ENCODE data around the gene CRTAC1.

CRTAC1 gene

DNA sequence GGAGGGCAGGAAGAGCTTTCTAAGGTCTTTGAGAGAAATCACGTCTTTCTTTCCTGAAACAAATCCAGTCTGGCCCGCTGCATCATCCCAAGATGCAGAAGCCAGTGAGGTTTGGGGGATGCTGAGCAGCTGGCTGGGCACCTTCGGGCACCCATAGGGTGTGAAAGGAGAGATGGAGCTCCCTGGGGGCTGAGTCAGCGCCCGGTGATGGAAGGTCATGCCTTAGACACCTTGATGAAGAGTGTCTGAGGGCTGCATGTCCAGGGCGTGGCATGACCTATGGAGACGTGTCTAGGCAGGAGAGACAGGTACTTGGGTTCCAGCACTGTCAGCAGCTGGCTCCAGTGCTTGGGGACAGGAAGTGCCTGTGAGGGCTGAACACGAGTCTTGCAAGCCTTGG lies 92.5 kb downstream of the CRTAC1 start:
- Histone ChIP-seq H4K8ac (ENCODE audit: low read length) (no peak overlapping the region), H3K4me2 (ENCODE audit: low read length, poor library complexity, severe bottlenecking) (no peak overlapping the region), H2BK15ac (ENCODE audit: low read depth, poor library complexity, severe bottlenecking) (no peak overlapping the region), H3K9me3 (ENCODE audit: control insufficient read depth, low read length) (peaks cover 4% of the 10 kb centered on the region), H2BK5ac (ENCODE audit: low read depth, low read length, poor library complexity, severe bottlenecking) (no peak overlapping the region), H3K18ac (ENCODE audit: low read depth in 1 of 2, low read length in 2 of 2) (no peak overlapping the region), H4K91ac (ENCODE audit: low read length) (no peak overlapping the region), H3K79me1 (replicated peaks; ENCODE audit: low read length, poor library complexity, severe bottlenecking) (no peaks in the 10 kb centered on the region), H2BK12ac (ENCODE audit: low read length in 2 of 2) (no peak overlapping the region), H3K27me3 (ENCODE audit: control insufficient read depth in 1 of 2, insufficient read depth in 1 of 2, low read length in 2 of 2) (peaks cover 8 to 79% of the 10 kb centered on the region in 2 experiments), H3K4me3 (ENCODE audit: insufficient read depth in 1 of 2, low read depth in 1 of 2, low read length in 2 of 2) (no peak overlapping the region), H3K14ac (ENCODE audit: low read length in 2 of 2) (no peak overlapping the region), H2AK5ac (ENCODE audit: low read length, severe bottlenecking) (no peak overlapping the region), H3K9ac (ENCODE audit: low read length) (no peak overlapping the region), H2BK120ac (ENCODE audit: low read depth, low read length) (no peak overlapping the region), H3K36me3 (ENCODE audit: control insufficient read depth in 1 of 2, insufficient read depth in 2 of 2, low read depth in 1 of 2, low read length in 2 of 2) (no peaks in the 10 kb centered on the region), H3K23ac (ENCODE audit: low read length in 2 of 2) (no peak overlapping the region), H3K4me1 (ENCODE audit: control insufficient read depth, insufficient read depth, low read depth, low read length) (no peaks in the 10 kb centered on the region), H3K27ac (ENCODE audit: low read length, poor library complexity, severe bottlenecking) (no peak overlapping the region), H2AFZ (ENCODE audit: low read depth, low read length) (no peak overlapping the region), H3K4ac (ENCODE audit: low read depth in 1 of 2, low read length in 2 of 2) (no peak overlapping the region)
- 74% methylated on average over 8 of the region's 8 CpGs for WGBS
- DNase-seq, result no peak

DNA sequence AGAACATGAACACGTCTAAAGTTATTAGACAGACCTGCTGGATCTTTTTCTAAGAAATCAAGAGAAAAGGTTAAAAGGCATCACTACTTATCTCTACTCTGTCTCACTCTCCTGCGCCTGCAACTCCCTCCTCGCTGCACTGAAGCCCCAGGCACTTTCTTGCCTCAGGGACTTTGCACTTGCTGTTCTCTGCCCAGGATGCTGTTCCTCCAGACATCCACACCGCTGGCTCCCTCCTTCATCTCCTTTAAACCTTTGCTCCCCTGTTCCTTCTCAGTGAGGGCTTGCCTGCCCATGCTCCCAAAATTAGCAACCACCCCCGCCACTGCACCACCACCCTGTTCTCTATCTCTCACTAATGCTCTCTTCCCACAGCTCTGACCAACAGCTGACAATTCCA lies 93.4 kb downstream of the CRTAC1 start:
- no peak for DNase-seq
- Histone ChIP-seq H2BK5ac (ENCODE audit: low read depth, low read length, poor library complexity, severe bottlenecking) (no peak overlapping the region), H3K27ac (ENCODE audit: low read length, poor library complexity, severe bottlenecking) (no peak overlapping the region), H3K18ac (ENCODE audit: low read depth in 1 of 2, low read length in 2 of 2) (no peak overlapping the region), H3K79me1 (replicated peaks; ENCODE audit: low read length, poor library complexity, severe bottlenecking) (no peaks in the 10 kb centered on the region), H3K4me2 (ENCODE audit: low read length, poor library complexity, severe bottlenecking) (no peak overlapping the region), H3K4me3 (ENCODE audit: insufficient read depth in 1 of 2, low read depth in 1 of 2, low read length in 2 of 2) (no peak overlapping the region), H3K23ac (ENCODE audit: low read length in 2 of 2) (no peak overlapping the region), H3K9ac (ENCODE audit: low read length) (no peak overlapping the region), H2BK12ac (ENCODE audit: low read length in 2 of 2) (no peak overlapping the region), H3K4me1 (ENCODE audit: control insufficient read depth, insufficient read depth, low read depth, low read length) (no peaks in the 10 kb centered on the region), H4K8ac (ENCODE audit: low read length) (no peak overlapping the region), H4K91ac (ENCODE audit: low read length) (no peak overlapping the region), H3K36me3 (ENCODE audit: control insufficient read depth in 1 of 2, insufficient read depth in 2 of 2, low read depth in 1 of 2, low read length in 2 of 2) (no peaks in the 10 kb centered on the region), H2BK120ac (ENCODE audit: low read depth, low read length) (no peak overlapping the region), H3K27me3 (ENCODE audit: control insufficient read depth in 1 of 2, insufficient read depth in 1 of 2, low read length in 2 of 2) (peaks cover 13 to 85% of the 10 kb centered on the region in 2 experiments), H2AK5ac (ENCODE audit: low read length, severe bottlenecking) (no peak overlapping the region), H2BK15ac (ENCODE audit: low read depth, poor library complexity, severe bottlenecking) (no peak overlapping the region), H3K9me3 (ENCODE audit: control insufficient read depth, low read length) (peaks cover 1% of the 10 kb centered on the region), H2AFZ (ENCODE audit: low read depth, low read length) (no peak overlapping the region), H3K14ac (ENCODE audit: low read length in 2 of 2) (no peak overlapping the region), H3K4ac (ENCODE audit: low read depth in 1 of 2, low read length in 2 of 2) (no peak overlapping the region)
- WGBS, result 72% methylated on average over 5 of the region's 5 CpGs

DNA sequence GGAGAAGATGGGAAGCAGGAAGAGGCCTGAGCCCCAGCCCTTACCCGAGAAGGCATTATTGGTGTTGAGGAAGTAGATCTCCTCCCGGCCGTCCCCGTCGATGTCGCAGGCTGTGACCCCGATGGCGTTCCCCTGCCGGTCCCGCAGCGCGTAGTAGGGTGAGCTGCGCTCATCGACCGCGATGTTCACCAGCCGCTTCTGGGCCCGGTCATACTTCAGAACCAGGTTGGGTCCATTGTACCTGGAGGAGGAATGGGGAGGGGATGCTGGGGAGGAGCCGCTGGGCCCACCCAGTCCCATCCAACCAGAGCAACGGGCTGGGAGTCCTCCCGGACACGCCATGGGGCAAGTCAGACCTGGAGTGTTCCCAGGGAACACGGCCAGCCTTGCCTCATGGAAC lies 94.3 kb downstream of the CRTAC1 start:
- Histone ChIP-seq H2AK5ac (ENCODE audit: low read length, severe bottlenecking) (no peak overlapping the region), H2BK120ac (ENCODE audit: low read depth, low read length) (no peak overlapping the region), H3K4me2 (ENCODE audit: low read length, poor library complexity, severe bottlenecking) (no peak overlapping the region), H2BK15ac (ENCODE audit: low read depth, poor library complexity, severe bottlenecking) (no peak overlapping the region), H3K36me3 (ENCODE audit: control insufficient read depth in 1 of 2, insufficient read depth in 2 of 2, low read depth in 1 of 2, low read length in 2 of 2) (no peaks in the 10 kb centered on the region), H3K18ac (ENCODE audit: low read depth in 1 of 2, low read length in 2 of 2) (no peak overlapping the region), H2BK5ac (ENCODE audit: low read depth, low read length, poor library complexity, severe bottlenecking) (no peak overlapping the region), H4K91ac (ENCODE audit: low read length) (no peak overlapping the region), H3K79me1 (replicated peaks; ENCODE audit: low read length, poor library complexity, severe bottlenecking) (no peaks in the 10 kb centered on the region), H3K23ac (ENCODE audit: low read length in 2 of 2) (no peak overlapping the region), H3K9me3 (ENCODE audit: control insufficient read depth, low read length) (no peaks in the 10 kb centered on the region), H3K4me1 (ENCODE audit: control insufficient read depth, insufficient read depth, low read depth, low read length) (peaks cover 2% of the 10 kb centered on the region), H3K4me3 (ENCODE audit: insufficient read depth in 1 of 2, low read depth in 1 of 2, low read length in 2 of 2) (no peak overlapping the region), H2AFZ (ENCODE audit: low read depth, low read length) (no peak overlapping the region), H4K8ac (ENCODE audit: low read length) (no peak overlapping the region), H3K27ac (ENCODE audit: low read length, poor library complexity, severe bottlenecking) (no peak overlapping the region), H2BK12ac (ENCODE audit: low read length in 2 of 2) (no peak overlapping the region), H3K4ac (ENCODE audit: low read depth in 1 of 2, low read length in 2 of 2) (no peak overlapping the region), H3K9ac (ENCODE audit: low read length) (no peak overlapping the region), H3K27me3 (ENCODE audit: control insufficient read depth in 1 of 2, insufficient read depth in 1 of 2, low read length in 2 of 2) (peaks cover 17 to 84% of the 10 kb centered on the region in 2 experiments), H3K14ac (ENCODE audit: low read length in 2 of 2) (no peak overlapping the region)
- no peak for DNase-seq
- 84% methylated on average over 23 of the region's 23 CpGs for WGBS

DNA sequence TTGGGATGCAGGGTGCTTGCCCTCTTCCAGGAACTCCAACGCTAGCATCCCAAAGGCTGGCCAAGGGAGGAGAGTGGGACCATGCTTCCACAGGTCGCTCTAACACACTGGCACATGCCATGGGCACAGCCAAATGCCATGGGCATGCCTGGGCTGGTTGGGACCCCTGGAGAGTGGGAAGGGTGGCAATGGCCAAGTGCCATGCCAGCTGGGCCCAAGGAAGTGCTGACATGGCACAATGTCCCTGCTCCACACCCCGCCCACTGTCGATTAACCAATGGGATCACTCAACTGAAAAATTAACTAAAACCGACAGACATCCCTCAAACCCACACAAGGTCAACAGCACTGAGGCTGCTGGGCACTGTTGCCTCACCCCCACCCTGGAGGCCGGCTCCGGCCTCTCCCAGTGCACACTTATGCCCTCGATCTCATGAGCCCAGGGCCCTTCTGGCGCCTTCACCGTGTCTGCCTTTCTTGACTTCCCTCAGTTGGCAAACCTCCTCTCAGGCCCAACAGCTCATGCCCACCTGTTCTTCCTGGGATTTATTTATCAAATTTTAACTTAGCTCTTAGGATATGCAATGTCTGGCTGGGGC lies 97.4 kb downstream of the CRTAC1 start:
- H3K23ac ChIP-seq (ENCODE audit: low read length in 2 of 2), result no peak overlapping the region
- no peak overlapping the region for H2AFZ ChIP-seq (ENCODE audit: low read depth, low read length)
- no peak overlapping the region for H3K4me2 ChIP-seq (ENCODE audit: low read length, poor library complexity, severe bottlenecking)
- no peak overlapping the region for H3K18ac ChIP-seq (ENCODE audit: low read depth in 1 of 2, low read length in 2 of 2)
- no peak overlapping the region for H2BK12ac ChIP-seq (ENCODE audit: low read length in 2 of 2)
- H4K91ac ChIP-seq (ENCODE audit: low read length), result no peak overlapping the region
- H3K27ac ChIP-seq (ENCODE audit: low read length, poor library complexity, severe bottlenecking), result no peak overlapping the region
- H2AK5ac ChIP-seq (ENCODE audit: low read length, severe bottlenecking), result no peak overlapping the region
- no peak overlapping the region for H4K8ac ChIP-seq (ENCODE audit: low read length)
- H3K9me3 ChIP-seq (ENCODE audit: control insufficient read depth, low read length), result no peaks in the 10 kb centered on the region
- peaks cover 2% of the 10 kb centered on the region for H3K4me1 ChIP-seq (ENCODE audit: control insufficient read depth, insufficient read depth, low read depth, low read length)
- H2BK5ac ChIP-seq (ENCODE audit: low read depth, low read length, poor library complexity, severe bottlenecking), result no peak overlapping the region
- H3K14ac ChIP-seq (ENCODE audit: low read length in 2 of 2), result no peak overlapping the region
- H3K36me3 ChIP-seq (ENCODE audit: control insufficient read depth in 1 of 2, insufficient read depth in 2 of 2, low read depth in 1 of 2, low read length in 2 of 2), result no peaks in the 10 kb centered on the region
- H3K27me3 ChIP-seq (ENCODE audit: control insufficient read depth in 1 of 2, insufficient read depth in 1 of 2, low read length in 2 of 2), result peaks cover 28 to 88% of the 10 kb centered on the region in 2 experiments
- no peak overlapping the region for H2BK15ac ChIP-seq (ENCODE audit: low read depth, poor library complexity, severe bottlenecking)
- no peaks in the 10 kb centered on the region for H3K79me1 ChIP-seq (replicated peaks; ENCODE audit: low read length, poor library complexity, severe bottlenecking)
- WGBS, result 85% methylated on average over 9 of the region's 10 CpGs
- no peak overlapping the region for H3K4me3 ChIP-seq (ENCODE audit: insufficient read depth in 1 of 2, low read depth in 1 of 2, low read length in 2 of 2)
- no peak for DNase-seq
- no peak overlapping the region for H3K4ac ChIP-seq (ENCODE audit: low read depth in 1 of 2, low read length in 2 of 2)
- no peak overlapping the region for H2BK120ac ChIP-seq (ENCODE audit: low read depth, low read length)
- no peak overlapping the region for H3K9ac ChIP-seq (ENCODE audit: low read length)

All from mesenchymal stem cell (in vitro differentiated cells and primary cell).